Amygdala (tissue), 56 donors: ENCODE data around the gene ZNF705A.
"Not testable (repeated sequence)": the region's sequence is repeated elsewhere in the genome, so short reads cannot be mapped to it uniquely, and the experiment has no call there.

Experiments used
- DNase-seq, 56 donors: peaks; one replicate each; lab custom pipeline; 2025; lab: John Stamatoyannopoulos, UW

The ZNF705A gene

DNA sequence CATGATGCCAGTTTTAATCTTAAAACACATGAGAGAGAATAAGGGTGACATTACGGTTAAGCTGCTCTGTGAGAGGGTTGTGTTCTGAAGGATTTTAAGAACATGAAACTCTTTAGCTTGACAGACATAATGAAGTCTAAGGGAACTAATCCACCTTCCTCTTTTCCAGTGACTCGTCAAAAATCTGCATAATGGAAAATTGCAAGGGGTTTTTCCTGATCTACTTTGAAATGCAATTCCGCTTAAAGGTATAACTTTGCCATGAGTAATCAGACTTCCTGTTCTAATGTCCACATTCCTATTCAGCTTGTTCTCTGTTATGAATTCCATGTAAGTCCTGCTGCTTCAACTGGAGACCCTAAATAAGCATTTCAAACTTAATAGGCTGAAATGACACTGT, at the start of gene ZNF705A:
Gene ZNF705A, plus strand, starts transcription at position 171 of the 400 bp plus-strand sequence. CDS start 15,611 bp downstream, outside the sequence.
- DNase-seq, result no peak

DNA sequence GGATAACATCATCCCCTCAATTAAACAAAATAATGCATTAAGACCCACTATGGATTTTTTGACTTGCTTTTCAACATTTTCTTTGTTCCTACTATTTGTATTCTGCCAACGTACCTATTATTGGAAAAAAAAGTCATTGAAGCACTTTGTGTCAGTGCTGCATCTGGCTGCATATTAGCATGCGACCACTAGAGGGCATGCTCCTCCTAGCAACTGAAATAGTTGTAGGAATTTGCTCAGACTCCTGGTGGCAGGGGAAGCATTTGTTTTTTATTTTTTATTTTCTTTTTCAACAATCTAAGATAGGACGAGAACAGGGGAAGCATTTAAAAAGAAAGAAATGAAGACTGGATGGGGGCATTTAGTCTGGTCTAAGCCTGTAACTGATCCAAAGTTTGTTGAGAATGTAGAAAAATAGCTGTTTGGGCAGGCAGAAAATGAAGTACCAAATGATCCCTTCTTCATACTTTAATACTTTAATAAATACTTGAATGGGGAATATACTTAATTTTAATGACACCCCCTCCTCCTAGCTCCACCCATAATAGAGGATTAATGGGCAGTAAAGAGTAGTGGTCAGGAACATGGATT, 47.9 kb upstream of the ZNF705A start:
- peak in 51 of 56 donors; percentile 1 to 86 (median 47) for DNase-seq

DNA sequence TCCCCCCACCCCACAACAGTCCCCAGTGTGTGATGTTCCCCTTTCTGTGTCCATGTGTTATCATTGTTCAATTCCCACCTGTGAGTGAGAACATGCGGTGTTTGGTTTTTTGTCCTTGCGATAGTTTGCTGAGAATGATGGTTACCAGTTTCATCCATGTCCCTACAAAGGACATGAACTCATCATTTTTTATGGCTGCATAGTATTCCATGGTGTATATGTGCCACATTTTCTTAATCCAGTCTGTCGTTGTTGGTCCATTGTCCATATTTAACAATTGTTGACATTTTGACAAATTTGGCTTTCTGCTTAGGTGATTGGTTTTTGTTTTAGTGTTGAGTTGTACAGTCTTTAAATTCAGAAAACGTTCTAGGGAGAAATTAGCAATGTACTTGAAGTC, 43.7 kb upstream of the ZNF705A start:
- DNase-seq, result not testable (repeated sequence)

DNA sequence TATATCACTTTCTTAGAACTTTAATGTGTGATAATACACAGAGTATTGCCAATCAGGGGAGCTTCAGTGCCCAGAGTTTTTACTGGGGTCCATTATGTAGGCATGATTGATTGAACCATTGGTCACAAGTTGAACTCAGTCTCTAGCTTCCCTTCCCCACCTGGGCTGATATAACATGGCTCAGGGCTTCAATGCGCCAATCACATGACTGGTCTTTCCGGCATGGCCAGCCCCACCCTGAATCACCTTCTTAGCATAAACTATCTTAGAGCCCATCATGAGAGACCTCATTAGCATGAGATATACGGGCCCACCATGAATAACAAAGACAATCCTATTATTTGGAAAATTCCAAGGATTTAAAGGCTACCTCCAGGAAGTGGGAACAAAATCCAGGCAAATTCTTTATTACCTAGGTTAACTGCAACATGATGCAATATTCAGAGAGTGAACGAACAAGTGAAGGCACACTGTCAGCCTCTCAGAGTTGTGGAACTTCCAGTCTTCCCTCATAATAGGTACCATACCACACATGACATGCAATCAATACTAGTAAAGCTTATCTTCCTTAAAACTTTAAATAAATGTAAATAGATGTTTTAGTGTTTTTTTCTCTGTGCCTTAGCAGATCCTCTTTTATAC, 36.6 kb upstream of the ZNF705A start:
- DNase-seq, result no peak

DNA sequence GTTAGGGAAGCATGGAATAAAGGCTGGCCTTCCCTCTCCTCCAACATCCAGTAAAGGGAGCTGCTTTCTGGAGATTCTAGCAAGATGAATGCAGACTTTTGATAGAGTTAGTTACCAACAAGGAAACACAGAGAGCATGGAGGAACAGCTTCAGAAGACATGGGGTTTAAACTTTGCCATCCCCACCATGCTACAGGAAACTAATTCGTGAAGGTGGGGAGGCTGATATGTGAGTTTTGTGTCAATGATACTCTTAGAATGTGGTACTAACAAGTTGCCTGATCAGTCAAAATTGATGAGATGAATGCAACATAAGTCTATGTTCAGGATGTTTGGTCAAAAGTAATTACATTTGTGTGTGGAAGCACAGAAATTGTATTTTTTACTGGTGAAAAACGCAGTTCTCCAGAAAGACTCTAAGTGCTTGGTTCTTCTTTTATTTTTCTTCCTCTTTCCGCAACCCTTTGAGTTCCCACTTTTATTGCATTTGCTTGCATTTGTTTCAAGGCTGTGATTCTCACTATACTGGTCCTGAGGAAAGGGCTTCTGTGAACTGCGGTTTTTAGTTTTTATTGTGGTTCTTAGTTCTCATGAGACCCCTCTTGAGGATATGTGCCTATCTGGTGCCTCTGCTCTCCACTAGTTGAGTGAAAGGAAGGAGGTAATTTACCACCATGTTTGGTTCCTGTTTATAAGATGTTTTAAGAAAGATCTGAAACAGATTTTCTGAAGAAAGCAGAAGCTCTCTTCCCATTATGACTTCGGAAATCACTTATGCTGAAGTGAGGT, 33.5 kb upstream of the ZNF705A start, which contains the start of gene CLEC4A:
Gene CLEC4A, plus strand, starts transcription at position 494 of the 789 bp plus-strand sequence. Its CDS starts 262 bp downstream, at position 756.
- DNase-seq, result no peak

DNA sequence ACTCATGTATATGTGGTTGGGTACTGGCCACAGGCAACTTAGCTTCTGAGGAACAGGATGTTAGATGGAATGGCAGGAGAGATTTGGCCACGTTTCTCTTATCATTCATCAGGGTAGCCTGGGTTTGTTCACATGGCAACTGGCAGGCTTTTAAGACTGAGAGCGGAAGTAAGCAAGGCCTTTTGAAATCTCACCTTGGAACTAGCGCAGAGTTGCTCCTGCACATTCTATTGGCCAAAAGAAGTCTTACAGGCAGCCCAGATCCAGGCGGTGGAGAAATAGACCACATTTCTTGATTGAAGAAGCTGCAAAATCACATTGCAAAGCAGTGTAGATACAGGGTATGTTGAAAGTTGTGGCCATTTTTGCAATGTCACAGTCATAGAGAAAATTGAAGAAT, 29.7 kb upstream of the ZNF705A start:
- DNase-seq, result no peak

DNA sequence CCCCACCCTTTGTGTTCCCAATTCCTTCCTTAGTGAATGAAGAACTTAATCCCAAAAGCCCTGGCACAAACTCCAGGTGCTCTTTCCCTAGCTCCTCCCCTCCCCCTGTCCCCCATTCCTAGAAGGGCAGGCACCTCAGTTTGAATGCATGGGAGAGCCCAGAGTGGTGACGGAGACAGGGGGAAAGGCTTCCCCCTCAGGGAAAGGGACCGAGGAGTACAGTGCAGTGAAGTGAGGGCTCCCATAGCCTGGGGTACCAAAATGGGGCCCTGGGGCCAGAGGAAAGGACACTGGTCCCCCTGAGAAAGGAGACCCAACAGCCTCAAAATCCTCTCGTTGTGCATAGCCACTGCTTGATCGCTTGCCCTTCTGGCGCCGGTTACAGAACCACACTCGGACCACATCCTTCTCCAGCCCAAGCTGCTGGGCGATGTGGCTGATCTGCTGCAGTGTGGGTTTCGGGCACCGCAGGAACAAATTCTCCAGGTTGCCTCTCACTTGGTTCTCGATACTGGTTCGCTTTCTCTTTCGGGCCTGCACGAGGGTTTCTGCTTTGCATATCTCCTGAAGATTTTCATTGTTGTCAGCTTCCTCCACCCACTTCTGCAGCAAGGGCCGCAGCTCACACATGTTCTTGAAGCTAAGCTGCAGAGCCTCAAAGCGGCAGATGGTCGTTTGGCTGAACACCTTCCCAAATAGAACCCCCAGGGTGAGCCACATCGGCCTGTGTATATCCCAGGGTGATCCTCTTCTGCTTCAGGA, 23.0 kb upstream of the ZNF705A start:
- DNase-seq, result not testable (repeated sequence)

DNA sequence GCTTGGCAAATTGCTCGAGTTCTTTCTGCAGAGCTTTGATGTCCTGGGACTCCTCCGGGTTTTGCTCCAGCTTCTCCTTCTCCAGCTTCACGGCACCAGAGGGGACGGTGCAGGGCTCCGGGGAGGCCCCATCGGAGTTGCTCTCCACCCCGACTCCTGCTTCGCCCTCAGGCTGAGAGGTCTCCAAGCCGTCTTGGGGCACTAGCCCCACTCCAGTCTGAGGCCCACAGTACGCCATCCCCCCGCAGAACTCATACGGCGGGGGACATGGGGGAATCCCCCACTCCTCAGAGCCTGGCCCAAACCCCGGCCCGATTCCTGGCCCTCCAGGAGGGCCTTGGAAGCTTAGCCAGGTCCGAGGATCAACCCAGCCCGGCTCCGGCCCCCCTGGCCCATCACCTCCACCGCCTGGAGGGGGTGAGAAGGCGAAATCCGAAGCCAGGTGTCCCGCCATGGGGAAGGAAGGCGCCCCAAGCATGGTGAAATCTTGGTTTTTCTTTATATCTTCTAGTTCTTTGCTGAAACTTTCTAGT, 22.4 kb upstream of the ZNF705A start:
- not testable (repeated sequence) for DNase-seq

DNA sequence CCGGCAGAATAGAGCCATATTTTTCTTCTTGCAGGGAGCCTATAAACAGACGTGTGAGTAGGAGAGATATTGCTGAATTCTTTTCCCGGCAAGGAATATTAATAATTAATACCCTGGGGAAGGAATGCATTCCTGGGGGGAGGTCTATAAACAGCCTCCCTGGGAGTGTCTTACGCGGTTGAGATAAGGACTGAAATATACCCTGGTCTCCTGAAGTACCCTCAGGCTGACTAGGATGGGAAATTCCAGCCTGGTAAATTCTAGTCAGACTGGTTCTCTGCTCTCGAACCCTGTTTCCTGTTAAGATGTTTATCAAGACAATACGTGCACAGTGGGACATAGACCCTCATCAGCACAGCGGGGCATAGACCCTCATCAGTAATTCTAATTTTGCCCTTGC, 15.2 kb upstream of the ZNF705A start:
- not testable (repeated sequence) for DNase-seq

DNA sequence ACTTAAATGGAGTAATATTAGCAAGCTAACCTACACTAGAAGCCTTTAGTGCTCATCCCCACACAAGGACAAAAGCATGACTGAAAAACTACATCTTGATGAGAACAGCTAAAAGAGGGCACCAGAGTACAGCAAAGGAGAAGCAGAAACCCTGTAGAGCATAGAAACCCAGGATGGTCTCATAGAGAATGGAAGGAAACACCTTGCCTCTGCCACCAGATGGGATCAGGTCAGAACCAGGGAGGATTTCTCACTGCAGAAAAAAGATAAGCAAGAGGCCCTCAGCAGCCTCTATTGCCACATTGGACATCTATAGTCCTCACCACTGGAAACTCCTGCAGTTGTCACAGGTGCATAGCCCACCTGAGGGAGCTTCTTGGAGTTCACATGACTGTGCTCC, 13.6 kb upstream of the ZNF705A start:
- DNase-seq, result no peak

DNA sequence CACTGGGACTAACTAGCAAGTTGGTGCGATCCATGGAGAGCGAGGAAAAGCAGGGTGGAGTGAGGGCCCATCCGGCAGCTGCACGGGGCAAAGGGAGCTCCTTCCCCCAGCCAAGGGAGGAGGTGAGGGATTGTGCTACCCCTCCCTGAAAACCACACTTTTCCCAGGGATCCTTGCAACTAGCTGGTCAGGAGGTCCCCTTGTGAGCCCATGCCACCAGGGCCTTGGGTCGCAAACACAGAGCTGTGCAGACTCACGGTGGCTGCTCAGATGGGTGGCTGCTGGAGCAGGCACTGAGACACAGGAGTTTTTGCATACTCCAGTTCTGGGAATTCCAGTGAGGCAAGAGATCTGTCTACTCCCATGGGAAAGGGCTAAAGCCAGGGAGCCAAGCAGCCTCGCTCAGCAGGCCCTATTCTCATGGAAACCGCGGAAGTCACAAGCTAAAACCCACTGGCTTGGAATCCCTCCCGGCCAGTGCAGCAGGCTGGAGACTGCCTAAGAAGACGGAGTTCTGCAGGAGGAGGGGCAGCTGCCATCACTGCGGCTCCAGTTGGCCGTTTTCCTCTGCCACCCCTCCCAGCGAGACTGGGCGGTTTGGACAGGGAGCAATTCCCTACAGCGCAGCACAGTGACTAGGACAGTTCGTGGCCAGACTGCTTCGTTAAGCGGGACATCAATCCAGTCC, 10.9 kb upstream of the ZNF705A start:
- DNase-seq, result peak in 52 of 56 donors; percentile 15 to 86 (median 55)

DNA sequence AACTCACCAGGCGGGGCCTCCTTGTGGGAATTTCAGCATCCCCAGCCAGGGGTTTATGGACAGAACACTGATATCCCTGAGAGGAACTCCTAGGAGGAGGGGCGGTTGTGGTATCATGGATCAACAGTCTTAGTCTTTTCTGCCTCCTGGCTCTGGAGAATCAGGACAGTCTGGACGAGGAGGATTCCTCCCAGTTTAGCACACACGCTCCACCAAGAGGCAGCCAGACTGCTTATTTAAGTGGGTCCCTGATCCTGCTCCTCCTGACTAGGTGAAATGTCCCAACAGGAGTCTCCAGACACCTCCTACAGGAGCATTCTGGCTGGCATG, 10.4 kb upstream of the ZNF705A start:
- no peak for DNase-seq

DNA sequence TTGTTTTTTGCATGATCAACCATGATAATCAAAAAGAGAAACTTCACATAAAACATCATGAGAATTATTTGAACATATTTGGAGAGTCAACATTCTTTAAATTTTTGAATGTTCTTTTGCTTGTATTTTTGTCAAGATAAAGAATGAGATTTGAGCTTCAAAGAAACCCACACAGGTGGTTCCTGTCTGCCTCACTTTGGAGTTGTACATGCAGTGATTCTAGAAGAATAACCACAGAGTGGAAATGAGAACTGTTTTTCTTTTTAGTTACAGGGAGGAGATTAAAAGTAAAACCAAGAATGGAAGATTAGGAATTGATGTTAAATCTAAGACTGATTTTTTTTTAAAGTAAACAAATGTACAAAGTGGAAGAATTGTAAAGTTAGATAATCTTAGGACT, 2.3 kb upstream of the ZNF705A start:
- no peak for DNase-seq

DNA sequence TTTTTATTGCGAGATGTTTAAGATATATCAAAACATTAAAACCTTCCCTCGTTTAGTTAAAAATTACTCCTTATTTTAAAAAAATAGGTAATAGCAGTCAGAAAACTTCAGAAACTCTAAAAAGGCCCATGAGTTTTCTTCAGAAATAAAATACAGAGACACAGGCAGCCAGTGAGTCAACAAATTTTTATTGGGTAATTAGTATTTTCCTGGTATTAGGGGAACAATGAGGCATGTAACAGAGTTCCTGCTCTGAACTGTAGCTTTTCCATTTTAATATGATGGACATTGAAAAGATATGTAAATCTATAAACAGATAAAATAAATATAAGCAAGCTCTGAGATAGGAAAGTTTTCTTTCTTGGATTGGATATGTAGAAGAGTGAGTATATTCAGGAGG, 399 bp upstream of the ZNF705A start:
- no peak for DNase-seq

DNA sequence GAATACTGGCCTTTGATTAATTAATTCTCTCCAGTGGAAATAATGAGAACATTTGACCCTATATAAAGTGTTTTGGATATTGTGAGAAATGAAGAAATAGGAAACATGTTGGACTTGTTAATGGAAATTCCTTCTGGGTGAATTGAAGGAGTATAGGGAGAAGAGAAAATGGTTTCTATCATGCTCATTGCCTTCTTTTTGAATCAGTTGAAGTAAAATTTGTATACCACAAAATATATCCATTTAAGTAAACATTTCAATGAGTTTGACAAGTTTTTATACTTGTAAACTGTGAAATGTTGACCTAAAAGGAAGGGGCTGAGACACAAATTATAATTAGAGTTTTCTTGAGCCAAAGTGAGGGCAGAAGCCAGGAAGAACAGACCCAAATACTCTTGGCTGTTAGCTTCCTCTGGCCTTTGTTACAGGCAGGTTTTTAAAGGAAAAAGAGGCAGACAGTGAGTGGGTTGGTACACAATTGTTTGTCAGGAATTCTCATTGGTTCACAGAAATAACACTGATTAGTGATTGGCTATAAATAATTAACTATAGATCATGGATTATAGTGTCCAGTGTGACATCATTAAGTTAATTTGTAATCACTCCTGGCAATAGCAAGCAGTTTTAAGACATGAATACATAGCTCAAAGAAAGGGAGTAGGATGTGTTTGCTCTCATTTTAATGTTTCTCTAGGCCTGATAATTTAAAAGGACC, 826 bp downstream of the ZNF705A start:
- no peak for DNase-seq

DNA sequence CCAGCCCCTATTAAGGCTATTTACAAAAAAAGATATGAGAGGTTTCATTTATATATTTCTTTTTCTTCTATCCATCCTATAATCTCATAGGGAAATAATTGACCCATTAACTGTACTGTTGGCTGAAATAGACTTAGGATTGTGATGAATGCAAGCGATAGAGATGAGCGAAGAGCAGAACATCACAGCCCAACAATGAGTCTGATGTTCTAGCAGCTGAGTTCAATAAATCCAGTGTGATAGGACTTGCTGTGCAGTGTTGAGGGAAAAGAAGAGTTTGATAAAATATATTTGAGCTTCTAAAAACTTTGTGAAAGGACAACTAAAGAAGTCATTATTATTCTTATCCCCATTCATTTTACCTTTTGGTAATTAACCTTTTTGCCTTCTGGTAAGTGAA, 16.1 kb downstream of the ZNF705A start:
- peak in 2 of 56 donors; percentile 6 to 18 for DNase-seq

DNA sequence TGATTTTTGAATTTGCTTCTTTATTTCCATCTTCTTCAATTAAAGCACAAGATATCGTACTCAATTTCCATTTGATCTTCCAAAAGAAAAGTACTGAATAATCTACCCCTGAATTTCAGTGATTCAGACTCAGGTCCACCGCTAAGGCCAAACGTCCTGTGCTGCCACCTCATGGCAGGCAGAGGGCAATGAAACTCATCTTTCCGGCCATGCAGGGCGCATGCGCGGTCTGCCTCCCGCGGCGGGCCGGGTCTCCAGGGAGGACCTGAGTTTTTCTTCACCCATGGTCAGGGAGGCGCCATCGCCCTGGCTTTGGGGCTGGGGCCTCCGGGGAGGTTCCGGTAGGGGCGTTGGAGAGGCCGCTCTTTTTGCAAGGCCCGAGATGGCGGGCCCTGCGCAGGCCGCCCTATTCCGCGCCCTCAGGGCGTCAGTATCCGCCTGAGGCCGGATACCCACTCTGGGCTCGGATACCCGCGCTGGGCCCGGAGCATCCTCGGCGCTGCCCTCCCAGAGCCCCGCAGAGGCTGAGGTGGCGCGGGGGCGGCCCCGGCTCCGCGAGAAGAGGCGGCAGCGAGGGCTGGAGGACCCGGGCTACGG, 23.3 kb downstream of the ZNF705A start:
- DNase-seq, result peak; percentile 12 to 92 (median 67)

DNA sequence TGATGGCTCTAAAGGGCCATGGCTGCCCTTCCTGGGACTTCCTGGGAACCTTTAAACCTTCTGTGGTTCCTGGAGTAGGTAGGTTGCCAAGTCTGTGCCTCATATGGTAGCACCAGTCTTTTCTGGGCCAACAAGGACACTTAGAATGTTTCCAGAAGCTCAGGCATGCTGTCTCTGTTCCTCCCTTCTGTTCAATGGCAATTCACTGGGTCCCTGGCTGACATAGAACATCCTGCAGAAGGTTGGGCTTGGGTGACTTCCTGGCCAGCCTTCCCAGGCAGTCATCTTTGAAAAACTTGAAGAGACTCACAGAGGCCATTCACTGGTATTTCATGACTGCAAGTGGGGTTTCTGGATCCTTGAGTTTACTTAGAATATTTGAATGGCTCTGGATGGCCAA, 24.5 kb downstream of the ZNF705A start:
- DNase-seq, result not testable (repeated sequence)

DNA sequence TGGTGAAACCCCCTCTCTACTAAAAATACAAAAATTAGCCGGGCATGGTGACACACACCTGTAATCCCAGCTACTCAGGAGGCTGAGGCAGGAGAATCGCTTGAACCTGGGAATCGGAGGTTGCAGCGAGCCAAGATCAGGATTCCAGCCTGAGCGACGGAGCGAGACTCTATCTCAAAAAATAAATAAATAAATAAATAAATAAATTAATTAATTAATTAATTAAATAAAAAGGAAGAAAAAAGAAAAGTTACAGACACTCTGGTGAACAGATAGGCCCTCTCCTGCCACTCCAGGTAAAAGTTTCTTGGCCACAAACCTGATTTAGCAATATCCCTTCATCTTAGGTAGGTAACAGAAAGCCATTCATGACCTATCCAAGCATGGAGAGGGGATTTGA, 26.1 kb downstream of the ZNF705A start:
- not testable (repeated sequence) for DNase-seq
